MCF 10A (cell line): ENCODE data around the gene STRADB. TPM values are rescaled to one million over a fixed set of nuclear protein-coding genes. Genes with fewer than 3 reads are reported as not detected.
A peak's percentile ranks its signal among the peaks of the same experiment; 100 is the strongest.

Experiments
- BruUV-seq: library from RNA; stranded (reverse); fragments of 400-500 nt; replicated peaks from 2 replicates; lab custom pipeline; 2021; lab: Mats Ljungman, UMichigan
- CTCF ChIA-PET: fragments of 300-600 bp; sonication (Branson Sonifier 250); formaldehyde crosslinking; extraction: SDS; loops from one replicate; lab custom pipeline; 2021; ENCODE audit warnings: antibody characterized with exemption, inconsistent platforms; lab: Yijun Ruan, JAX
- POLR2A ChIA-PET: fragments of 300-600, 350-650 bp; sonication (Branson Sonifier 250); formaldehyde crosslinking; extraction: SDS; loops from one replicate; lab custom pipeline; 2020; ENCODE audit warnings: antibody characterized with exemption, inconsistent platforms; lab: Yijun Ruan, JAX
- DNase-seq: peaks from one replicate; pipeline ENCODE4 v3.0.0-alpha.2; 2018; ENCODE audit not compliant: unreplicated experiment
- H3K27ac Mint-ChIP-seq: one replicate; pipeline ENCODE4 v1.8.0; 2022; ENCODE audit warnings: mild to moderate bottlenecking, low read depth, mixed read lengths; ENCODE audit not compliant: unreplicated experiment
- H3K27me3 Mint-ChIP-seq: one replicate; pipeline ENCODE4 v1.8.0; 2022; ENCODE audit warnings: mixed read lengths; ENCODE audit not compliant: insufficient read depth, unreplicated experiment
- H3K36me3 Mint-ChIP-seq: one replicate; pipeline ENCODE4 v1.8.0; 2022; ENCODE audit warnings: mild to moderate bottlenecking, moderate library complexity, mixed read lengths; ENCODE audit not compliant: insufficient read depth, unreplicated experiment
- H3K4me1 Mint-ChIP-seq: one replicate; pipeline ENCODE4 v1.8.0; 2022; ENCODE audit warnings: mixed read lengths; ENCODE audit not compliant: insufficient read depth, unreplicated experiment
- H3K4me3 Mint-ChIP-seq: one replicate; pipeline ENCODE4 v1.8.0; 2022; ENCODE audit warnings: mild to moderate bottlenecking, moderate library complexity, mixed read lengths; ENCODE audit not compliant: unreplicated experiment
- H3K9me3 Mint-ChIP-seq: one replicate; pipeline ENCODE4 v1.8.0; 2022; ENCODE audit warnings: mixed read lengths; ENCODE audit not compliant: unreplicated experiment
- intact Hi-C: fragments of 100-400 bp; cut with micrococcal nuclease; formaldehyde crosslinking; loops from 2 replicates; pipeline ENCODE4 v1.14.1; 2022
- total RNA-seq: library from RNA; stranded (reverse); gene quantifications from 2 replicates; pipeline ENCODE4 v1.2.3, GENCODE V29; 2022
- TF ChIP-seq, protein P1 (sequence below): fragments of 200-600 bp; IDR thresholded peaks from one replicate; pipeline ENCODE4 v1.8.0; 2022; ENCODE audit warnings: antibody characterized with exemption, mild to moderate bottlenecking; ENCODE audit not compliant: unreplicated experiment

The STRADB gene
- total RNA-seq, 1 experiment from 2014 or later: 22.9 TPM

DNA sequence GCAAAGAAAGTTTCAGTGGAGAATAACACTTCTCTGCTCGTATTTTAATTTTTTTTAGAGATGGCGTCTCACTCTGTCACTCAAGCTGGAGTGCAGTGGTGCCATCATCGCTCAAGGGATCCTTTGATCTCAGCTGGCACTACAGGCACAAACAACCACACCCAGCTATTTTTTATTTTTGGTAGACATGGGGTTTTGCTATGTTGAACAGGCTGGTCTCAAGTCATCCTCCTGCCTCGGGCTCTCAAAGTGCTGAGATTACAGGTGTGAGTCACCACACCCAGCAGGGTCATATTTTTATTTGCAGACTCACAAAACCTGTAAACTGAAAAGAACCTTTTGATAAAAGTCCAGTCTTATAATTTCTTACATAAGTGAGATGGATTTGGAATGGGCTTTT is 2.8 kb upstream of the STRADB start:
- no TSS peak for BruUV-seq
- ChIA-PET POLR2A (interaction anchor here (0.7 to 0.8 kb wide), 2 partner anchors 8 to 9 kb away, joined by 3 read pairs; no protein-coding TSS in a partner anchor), CTCF (interaction anchor here (0.6 kb wide), 1 partner anchor 180 kb away, joined by 3 read pairs; no protein-coding TSS in a partner anchor)
- H3K4me3 Mint-ChIP-seq: no peak overlapping the region
- TF ChIP-seq, protein P1, sequence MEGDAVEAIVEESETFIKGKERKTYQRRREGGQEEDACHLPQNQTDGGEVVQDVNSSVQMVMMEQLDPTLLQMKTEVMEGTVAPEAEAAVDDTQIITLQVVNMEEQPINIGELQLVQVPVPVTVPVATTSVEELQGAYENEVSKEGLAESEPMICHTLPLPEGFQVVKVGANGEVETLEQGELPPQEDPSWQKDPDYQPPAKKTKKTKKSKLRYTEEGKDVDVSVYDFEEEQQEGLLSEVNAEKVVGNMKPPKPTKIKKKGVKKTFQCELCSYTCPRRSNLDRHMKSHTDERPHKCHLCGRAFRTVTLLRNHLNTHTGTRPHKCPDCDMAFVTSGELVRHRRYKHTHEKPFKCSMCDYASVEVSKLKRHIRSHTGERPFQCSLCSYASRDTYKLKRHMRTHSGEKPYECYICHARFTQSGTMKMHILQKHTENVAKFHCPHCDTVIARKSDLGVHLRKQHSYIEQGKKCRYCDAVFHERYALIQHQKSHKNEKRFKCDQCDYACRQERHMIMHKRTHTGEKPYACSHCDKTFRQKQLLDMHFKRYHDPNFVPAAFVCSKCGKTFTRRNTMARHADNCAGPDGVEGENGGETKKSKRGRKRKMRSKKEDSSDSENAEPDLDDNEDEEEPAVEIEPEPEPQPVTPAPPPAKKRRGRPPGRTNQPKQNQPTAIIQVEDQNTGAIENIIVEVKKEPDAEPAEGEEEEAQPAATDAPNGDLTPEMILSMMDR: no peak
- no peaks in the 10 kb centered on the region for H3K9me3 Mint-ChIP-seq
- peak; percentile 37 for DNase-seq
- no peak overlapping the region for H3K27ac Mint-ChIP-seq
- peaks cover 8% of the 10 kb centered on the region for H3K4me1 Mint-ChIP-seq
- peaks cover 6% of the 10 kb centered on the region for H3K36me3 Mint-ChIP-seq
- H3K27me3 Mint-ChIP-seq: no peaks in the 10 kb centered on the region
- intact Hi-C loops: no loop called here

DNA sequence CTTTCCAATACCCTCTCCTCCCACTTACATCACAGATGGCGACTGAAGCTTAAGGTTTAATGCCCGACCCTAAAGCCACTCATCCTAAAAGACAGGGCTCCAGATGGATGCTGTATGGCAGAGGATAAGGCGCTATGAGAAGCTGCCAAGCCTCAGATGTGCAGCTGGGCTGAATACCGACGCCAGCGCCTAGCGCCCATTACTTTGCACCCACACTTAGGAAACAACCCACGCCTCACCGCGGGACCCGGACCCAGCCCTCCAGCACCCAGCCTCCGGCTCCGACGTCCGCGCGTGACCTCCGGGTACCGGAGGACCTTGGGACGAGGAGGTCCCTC is 617 bp upstream of the STRADB start:
- no peak for DNase-seq
- peak overlapping the region; percentile 96 for H3K4me3 Mint-ChIP-seq
- H3K36me3 Mint-ChIP-seq: peaks cover 14% of the 10 kb centered on the region
- intact Hi-C loops: loop anchor here (1.0 to 2.0 kb wide), 3 partner anchors 191 to 218 kb away; no protein-coding TSS in a partner anchor
- no peaks in the 10 kb centered on the region for H3K9me3 Mint-ChIP-seq
- H3K27ac Mint-ChIP-seq: peak overlapping the region; percentile 92
- no TSS peak for BruUV-seq
- TF ChIP-seq, protein P1: no peak
- H3K27me3 Mint-ChIP-seq: no peaks in the 10 kb centered on the region
- POLR2A ChIA-PET: interaction anchor here (0.6 to 4.6 kb wide), 21 partner anchors 9 to 333 kb away, joined by 3 to 27 read pairs (median 7); partner anchors contain the start of genes ALS2, CASP8 and TMEM237
- CTCF ChIA-PET: interaction anchor here (0.6 to 1.1 kb wide), 5 partner anchors 26 to 197 kb away, joined by 3 to 7 read pairs (median 3); no protein-coding TSS in a partner anchor
- H3K4me1 Mint-ChIP-seq: peaks cover 8% of the 10 kb centered on the region

DNA sequence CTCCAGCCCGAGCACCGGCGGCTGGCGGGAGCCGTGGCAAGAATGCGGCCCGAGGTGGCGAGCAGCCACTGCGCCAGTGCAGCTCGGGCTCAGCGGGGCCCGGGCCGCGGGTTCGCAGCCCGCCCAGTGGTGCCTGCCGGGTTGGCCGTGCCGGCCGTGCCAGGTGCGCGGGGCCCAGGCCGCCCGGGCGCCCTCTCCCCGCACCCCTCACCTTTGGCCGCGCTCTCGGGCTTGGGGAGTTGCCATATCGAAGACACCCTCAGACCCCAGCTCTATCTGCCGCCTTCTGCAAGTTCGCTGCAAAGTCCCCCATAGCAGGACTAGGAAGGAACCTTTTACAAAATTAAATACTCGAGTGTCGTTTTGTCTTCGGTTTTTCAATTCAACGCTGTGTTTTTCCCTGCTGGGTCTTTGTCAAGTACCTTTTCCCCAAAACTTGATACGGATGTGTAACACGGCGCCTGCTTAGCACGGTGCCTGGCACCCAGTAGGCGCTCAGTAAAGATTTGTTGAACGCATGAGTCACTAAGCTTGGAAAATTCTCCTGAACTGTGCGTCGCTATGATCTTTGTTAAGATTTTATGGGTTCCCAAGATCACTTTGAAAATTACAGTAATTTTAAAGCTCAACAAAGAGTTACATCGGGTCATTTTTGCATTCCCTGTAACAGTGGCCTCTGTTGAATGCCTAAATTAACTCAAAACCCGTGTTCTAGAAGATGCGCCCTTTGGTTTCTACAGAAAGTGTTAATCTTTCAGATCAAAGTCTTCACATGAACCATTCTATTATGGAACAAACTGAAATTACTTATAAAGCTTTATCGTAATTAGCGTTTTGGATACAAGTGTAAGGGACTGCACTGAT is 750 bp downstream of the STRADB start:
- peak overlapping the region; percentile 96 for H3K4me3 Mint-ChIP-seq
- peaks cover 14% of the 10 kb centered on the region for H3K36me3 Mint-ChIP-seq
- H3K27me3 Mint-ChIP-seq: no peaks in the 10 kb centered on the region
- BruUV-seq: no TSS peak
- H3K4me1 Mint-ChIP-seq: peaks cover 8% of the 10 kb centered on the region
- intact Hi-C loops: no loop called here
- no peak overlapping the region for H3K27ac Mint-ChIP-seq
- H3K9me3 Mint-ChIP-seq: no peaks in the 10 kb centered on the region
- DNase-seq: no peak
- CTCF ChIA-PET: interaction anchor here (0.6 to 1.1 kb wide), 3 partner anchors 38 to 219 kb away, joined by 3 to 7 read pairs (median 4); no protein-coding TSS in a partner anchor
- TF ChIP-seq, protein P1: no peak
- POLR2A ChIA-PET: interaction anchor here (0.6 to 4.6 kb wide), 19 partner anchors 9 to 328 kb away, joined by 3 to 27 read pairs (median 8); partner anchors contain the start of genes ALS2, CASP8 and TMEM237
